Choroid plexus epithelial cell (primary cell): Measurements from ENCODE around the gene STXBP4.

Experiments
- DNase-seq: peaks from one replicate; pipeline ENCODE4 v3.0.0-alpha.2; 2010; ENCODE audit warnings: low read depth
- H3K4me3 ChIP-seq: 2 replicates; pipeline ENCODE4 v1.5.1; 2011; ENCODE audit warnings: low read depth, mild to moderate bottlenecking, control low read depth, low read length, moderate library complexity
- CTCF ChIP-seq: conservative IDR thresholded peaks from 2 replicates; pipeline ENCODE4 v1.5.1; 2011; ENCODE audit warnings: low read depth, mild to moderate bottlenecking, control low read depth, inconsistent platforms, low read length, moderate library complexity

Gene STXBP4

GRCh38 chr17:55093353-55093752 is 124.8 kb downstream of the STXBP4 start:
- no peak overlapping the region for H3K4me3 ChIP-seq
- peak; percentile 49 for DNase-seq
- TF ChIP-seq CTCF: no peak

- TF ChIP-seq CTCF: no peak
- no peak for DNase-seq
- H3K4me3 ChIP-seq: no peak overlapping the region
Measured at GRCh38 chr17:55098765-55099164, 130.2 kb downstream of the STXBP4 start.

GRCh38 chr17:55110521-55110920 is 142.0 kb downstream of the STXBP4 start:
- no peak overlapping the region for H3K4me3 ChIP-seq
- no peak for DNase-seq
- TF ChIP-seq CTCF: no peak

- no peak for TF ChIP-seq CTCF
- H3K4me3 ChIP-seq: no peak overlapping the region
- DNase-seq: no peak
Measured at GRCh38 chr17:55114283-55114682, 145.7 kb downstream of the STXBP4 start.

GRCh38 chr17:55116440-55116914 is 147.9 kb downstream of the STXBP4 start:
- peak; percentile 13 for DNase-seq
- no peak for TF ChIP-seq CTCF
- no peak overlapping the region for H3K4me3 ChIP-seq

- no peak for TF ChIP-seq CTCF
- DNase-seq: peak; percentile 25
- H3K4me3 ChIP-seq: no peak overlapping the region
Measured at GRCh38 chr17:55117164-55117563, 148.6 kb downstream of the STXBP4 start.

GRCh38 chr17:55120651-55121050 is 152.1 kb downstream of the STXBP4 start:
- peak; percentile 3 for DNase-seq
- no peak overlapping the region for H3K4me3 ChIP-seq
- no peak for TF ChIP-seq CTCF
